Measurements from ENCODE around the gene AGBL1. TPM values are rescaled to one million over a fixed set of nuclear protein-coding genes. Genes with fewer than 3 reads are reported as not detected.

Gene AGBL1
- total and polyA plus RNA-seq, 7 donors: 0.96 to 34.8 (median 6.6) TPM

DNA sequence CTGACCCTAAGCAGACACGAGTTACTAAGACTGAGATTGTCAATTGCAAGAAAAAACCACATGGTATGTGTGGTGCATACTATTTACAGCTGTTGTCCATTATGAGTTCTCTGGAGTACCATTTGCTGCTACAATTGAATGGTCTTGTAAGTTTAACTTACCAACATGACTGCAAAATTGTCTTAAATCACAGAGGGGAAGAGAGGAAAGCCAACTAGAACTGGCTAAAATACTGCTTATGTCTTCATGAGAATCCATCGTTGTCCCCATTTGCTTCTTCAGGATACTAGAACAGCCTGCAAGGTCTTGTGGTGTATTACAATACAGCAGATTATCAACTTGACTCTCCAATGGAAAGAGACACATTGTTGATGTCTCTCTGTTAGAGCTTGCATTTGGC lies 313.2 kb downstream of the AGBL1 start:
- WGBS, 3 donors: 59 to 74% (median 73%) methylated on average over 2 of the region's 2 CpGs
- H3K4me1 ChIP-seq: no peaks in the 10 kb centered on the region
- ATAC-seq (no peak), DNase-seq (no peak)
- TF ChIP-seq, protein P1, sequence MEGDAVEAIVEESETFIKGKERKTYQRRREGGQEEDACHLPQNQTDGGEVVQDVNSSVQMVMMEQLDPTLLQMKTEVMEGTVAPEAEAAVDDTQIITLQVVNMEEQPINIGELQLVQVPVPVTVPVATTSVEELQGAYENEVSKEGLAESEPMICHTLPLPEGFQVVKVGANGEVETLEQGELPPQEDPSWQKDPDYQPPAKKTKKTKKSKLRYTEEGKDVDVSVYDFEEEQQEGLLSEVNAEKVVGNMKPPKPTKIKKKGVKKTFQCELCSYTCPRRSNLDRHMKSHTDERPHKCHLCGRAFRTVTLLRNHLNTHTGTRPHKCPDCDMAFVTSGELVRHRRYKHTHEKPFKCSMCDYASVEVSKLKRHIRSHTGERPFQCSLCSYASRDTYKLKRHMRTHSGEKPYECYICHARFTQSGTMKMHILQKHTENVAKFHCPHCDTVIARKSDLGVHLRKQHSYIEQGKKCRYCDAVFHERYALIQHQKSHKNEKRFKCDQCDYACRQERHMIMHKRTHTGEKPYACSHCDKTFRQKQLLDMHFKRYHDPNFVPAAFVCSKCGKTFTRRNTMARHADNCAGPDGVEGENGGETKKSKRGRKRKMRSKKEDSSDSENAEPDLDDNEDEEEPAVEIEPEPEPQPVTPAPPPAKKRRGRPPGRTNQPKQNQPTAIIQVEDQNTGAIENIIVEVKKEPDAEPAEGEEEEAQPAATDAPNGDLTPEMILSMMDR (IDR thresholded peaks at IDR 0.05): no peak
- intact Hi-C loops (cut with DNase I): no loop called here
- H3K36me3 ChIP-seq (ENCODE audit: insufficient read depth in 1 of 2, low read depth in 1 of 2): no peaks in the 10 kb centered on the region
- H3K27ac ChIP-seq: no peak overlapping the region
- H3K27me3 ChIP-seq (ENCODE audit: insufficient read depth in 3 of 3, low read length in 2 of 3): no peaks in the 10 kb centered on the region
- no peaks in the 10 kb centered on the region for H3K9me3 ChIP-seq
- no peak overlapping the region for H3K4me3 ChIP-seq

DNA sequence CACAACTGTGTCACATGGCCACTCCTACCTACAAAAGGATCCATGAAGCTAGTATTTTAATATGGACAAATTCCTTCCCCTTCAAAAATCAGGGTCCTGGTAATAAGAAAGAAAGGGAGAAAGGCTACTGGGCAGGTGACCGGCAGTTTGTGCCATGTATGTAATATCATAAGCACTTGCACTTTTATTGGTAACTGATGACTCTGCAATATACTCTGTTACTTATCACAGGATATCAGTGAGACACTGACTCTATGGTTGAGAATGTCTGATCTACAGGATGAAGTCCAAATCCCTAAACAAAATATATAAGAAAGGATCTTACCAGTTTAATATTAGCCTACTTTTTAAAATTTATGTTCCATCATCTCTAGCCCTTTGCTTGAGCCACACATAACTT lies 315.2 kb downstream of the AGBL1 start:
- Histone ChIP-seq H3K27me3 (ENCODE audit: insufficient read depth in 3 of 3, low read length in 2 of 3) (no peaks in the 10 kb centered on the region), H3K36me3 (ENCODE audit: insufficient read depth in 1 of 2, low read depth in 1 of 2) (no peaks in the 10 kb centered on the region), H3K4me3 (no peak overlapping the region), H3K4me1 (peaks cover 11% of the 10 kb centered on the region), H3K27ac (no peak overlapping the region), H3K9me3 (no peaks in the 10 kb centered on the region)
- 47 to 95% (median 56%) methylated on average over 1 of the region's 1 CpG for WGBS, 3 donors
- intact Hi-C loops (cut with DNase I): no loop called here
- TF ChIP-seq, protein P1 (IDR thresholded peaks at IDR 0.05): no peak
- DNase-seq (no peak), ATAC-seq (no peak)

DNA sequence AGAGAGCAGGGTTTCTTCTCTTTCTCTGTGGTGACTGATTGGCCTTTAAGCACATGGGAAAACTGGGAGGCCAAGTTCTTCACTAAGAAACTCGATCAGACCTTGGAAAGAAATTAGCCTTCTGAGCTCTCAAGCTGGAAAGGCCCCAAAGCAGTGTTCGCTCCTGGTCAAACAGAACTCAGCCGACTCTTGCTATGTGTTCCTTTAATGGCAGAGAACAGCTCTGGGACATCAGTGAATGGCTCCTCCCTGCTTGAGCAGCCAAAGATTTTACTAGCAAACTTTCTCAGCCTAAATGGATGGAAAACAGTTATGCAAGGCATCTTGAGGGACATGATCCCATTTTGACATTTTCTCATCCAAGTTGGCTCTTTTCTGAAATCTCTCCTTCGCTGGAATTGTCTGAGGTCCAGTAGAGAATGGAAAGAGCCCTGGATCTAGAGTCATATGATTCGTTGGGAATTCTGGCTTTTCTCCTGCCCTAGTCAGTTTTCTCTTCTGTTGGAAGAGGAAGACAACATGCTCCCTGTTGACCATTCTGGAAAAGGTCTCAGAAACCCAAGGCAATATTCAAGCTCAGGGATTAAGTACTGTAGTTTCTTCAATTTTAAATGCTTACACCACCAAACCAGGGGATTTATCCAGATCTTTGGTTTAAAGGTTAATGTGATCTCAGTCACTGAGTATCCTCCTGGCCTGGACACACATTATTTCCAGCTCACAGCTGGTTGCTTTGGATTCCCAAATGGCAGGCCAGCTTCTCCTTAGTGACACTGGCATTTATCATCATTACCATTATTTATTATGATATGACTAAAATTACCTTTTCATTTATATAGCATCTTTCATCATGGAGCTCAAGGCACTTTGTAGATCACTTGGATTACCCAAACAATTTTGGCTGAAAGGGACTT lies 319.6 kb downstream of the AGBL1 start:
- ATAC-seq: peak; percentile 49 to 90 (median 64)
- peak overlapping the region; percentile 34 for H3K27ac ChIP-seq
- intact Hi-C loops (cut with DNase I): no loop called here
- H3K4me3 ChIP-seq: no peak overlapping the region
- peaks cover 11% of the 10 kb centered on the region for H3K4me1 ChIP-seq
- TF ChIP-seq, protein P1 (IDR thresholded peaks at IDR 0.05): no peak
- no peaks in the 10 kb centered on the region for H3K27me3 ChIP-seq (ENCODE audit: insufficient read depth in 3 of 3, low read length in 2 of 3)
- no peaks in the 10 kb centered on the region for H3K36me3 ChIP-seq (ENCODE audit: insufficient read depth in 1 of 2, low read depth in 1 of 2)
- 12 to 19% (median 17%) methylated on average over 5 of the region's 5 CpGs for WGBS, 3 donors
- DNase-seq: peak; percentile 18 to 66
- H3K9me3 ChIP-seq: no peaks in the 10 kb centered on the region

DNA sequence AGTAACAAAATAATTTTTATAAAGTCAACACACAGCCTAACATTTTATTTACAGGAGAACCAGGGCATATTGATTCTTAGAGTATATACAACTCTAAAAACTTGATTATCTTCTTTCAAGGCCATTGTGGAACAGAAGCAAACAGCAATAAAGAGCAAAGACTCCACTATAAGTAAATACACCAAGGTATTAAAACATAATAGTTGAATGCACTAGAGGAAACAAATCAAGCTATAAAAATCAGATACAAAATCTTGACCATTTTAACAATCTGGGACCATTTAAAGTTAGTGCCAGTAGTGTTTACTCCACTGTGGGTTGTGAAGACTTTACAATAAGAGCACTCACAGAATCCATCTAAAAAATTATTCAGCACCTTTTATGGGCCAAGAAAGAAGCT lies 323.6 kb downstream of the AGBL1 start:
- Histone ChIP-seq H3K27ac (no peak overlapping the region), H3K4me1 (peaks cover 11% of the 10 kb centered on the region), H3K9me3 (no peaks in the 10 kb centered on the region), H3K36me3 (ENCODE audit: insufficient read depth in 1 of 2, low read depth in 1 of 2) (no peaks in the 10 kb centered on the region), H3K4me3 (no peak overlapping the region), H3K27me3 (ENCODE audit: insufficient read depth in 3 of 3, low read length in 2 of 3) (no peaks in the 10 kb centered on the region)
- ATAC-seq (no peak), DNase-seq (no peak)
- TF ChIP-seq, protein P1 (IDR thresholded peaks at IDR 0.05): no peak
- intact Hi-C loops (cut with DNase I): no loop called here

Measured in psoas muscle (tissue), 8 donors.